MCF 10A (cell line): ENCODE measurements around the gene CYP2E1. TPM values are rescaled to one million over a fixed set of nuclear protein-coding genes. Genes with fewer than 3 reads are reported as not detected.
"Not testable (repeated sequence)": the region's sequence is repeated elsewhere in the genome, so short reads cannot be mapped to it uniquely, and the experiment has no call there.

ENCODE experiments used
- BruUV-seq: library from RNA; stranded (reverse); fragments of 400-500 nt; replicated peaks from 2 replicates; lab custom pipeline; 2021; lab: Mats Ljungman, UMichigan
- CTCF ChIA-PET: fragments of 300-600 bp; sonication (Branson Sonifier 250); formaldehyde crosslinking; extraction: SDS; loops from one replicate; lab custom pipeline; 2021; ENCODE audit warnings: antibody characterized with exemption, inconsistent platforms; lab: Yijun Ruan, JAX
- POLR2A ChIA-PET: fragments of 300-600, 350-650 bp; sonication (Branson Sonifier 250); formaldehyde crosslinking; extraction: SDS; loops from one replicate; lab custom pipeline; 2020; ENCODE audit warnings: antibody characterized with exemption, inconsistent platforms; lab: Yijun Ruan, JAX
- DNase-seq: peaks from one replicate; pipeline ENCODE4 v3.0.0-alpha.2; 2018; ENCODE audit not compliant: unreplicated experiment
- H3K27ac Mint-ChIP-seq: one replicate; pipeline ENCODE4 v1.8.0; 2022; ENCODE audit warnings: mild to moderate bottlenecking, low read depth, mixed read lengths; ENCODE audit not compliant: unreplicated experiment
- H3K27me3 Mint-ChIP-seq: one replicate; pipeline ENCODE4 v1.8.0; 2022; ENCODE audit warnings: mixed read lengths; ENCODE audit not compliant: insufficient read depth, unreplicated experiment
- H3K36me3 Mint-ChIP-seq: one replicate; pipeline ENCODE4 v1.8.0; 2022; ENCODE audit warnings: mild to moderate bottlenecking, moderate library complexity, mixed read lengths; ENCODE audit not compliant: insufficient read depth, unreplicated experiment
- H3K4me1 Mint-ChIP-seq: one replicate; pipeline ENCODE4 v1.8.0; 2022; ENCODE audit warnings: mixed read lengths; ENCODE audit not compliant: insufficient read depth, unreplicated experiment
- H3K4me3 Mint-ChIP-seq: one replicate; pipeline ENCODE4 v1.8.0; 2022; ENCODE audit warnings: mild to moderate bottlenecking, moderate library complexity, mixed read lengths; ENCODE audit not compliant: unreplicated experiment
- H3K9me3 Mint-ChIP-seq: one replicate; pipeline ENCODE4 v1.8.0; 2022; ENCODE audit warnings: mixed read lengths; ENCODE audit not compliant: unreplicated experiment
- CTCF ChIP-seq: fragments of 200-600 bp; IDR thresholded peaks from one replicate; pipeline ENCODE4 v1.8.0; 2022; ENCODE audit warnings: antibody characterized with exemption, mild to moderate bottlenecking; ENCODE audit not compliant: unreplicated experiment
- intact Hi-C: fragments of 100-400 bp; cut with micrococcal nuclease; formaldehyde crosslinking; loops from 2 replicates; pipeline ENCODE4 v1.14.1; 2022
- total RNA-seq: library from RNA; stranded (reverse); gene quantifications from 2 replicates; pipeline ENCODE4 v1.2.3, GENCODE V29; 2022

Gene CYP2E1
- total RNA-seq, 1 experiment from 2014 or later, result not detected

- H3K27me3 Mint-ChIP-seq, result no peaks in the 10 kb centered on the region
- peaks cover 2% of the 10 kb centered on the region for H3K9me3 Mint-ChIP-seq
- intact Hi-C loops, result no loop called here
- POLR2A ChIA-PET, result no interaction called here
- no peak for TF ChIP-seq CTCF
- CTCF ChIA-PET, result no interaction called here
- no peaks in the 10 kb centered on the region for H3K4me1 Mint-ChIP-seq
- no peaks in the 10 kb centered on the region for H3K36me3 Mint-ChIP-seq
- no TSS peak for BruUV-seq
- no peak overlapping the region for H3K27ac Mint-ChIP-seq
- no peak overlapping the region for H3K4me3 Mint-ChIP-seq
- no peak for DNase-seq
Observed at GRCh38 chr10:133567609-133568286, 40.6 kb downstream of the CYP2E1 start.

- no TSS peak for BruUV-seq
- no peak overlapping the region for H3K4me3 Mint-ChIP-seq
- POLR2A ChIA-PET, result no interaction called here
- peaks cover 7% of the 10 kb centered on the region for H3K9me3 Mint-ChIP-seq
- H3K4me1 Mint-ChIP-seq, result no peaks in the 10 kb centered on the region
- no peak for DNase-seq
- CTCF ChIA-PET, result no interaction called here
- intact Hi-C loops, result no loop called here
- no peaks in the 10 kb centered on the region for H3K36me3 Mint-ChIP-seq
- H3K27ac Mint-ChIP-seq, result no peak overlapping the region
- no peak for TF ChIP-seq CTCF
- no peaks in the 10 kb centered on the region for H3K27me3 Mint-ChIP-seq
Observed at GRCh38 chr10:133568287-133568614, 41.1 kb downstream of the CYP2E1 start.

GRCh38 chr10:133568831-133569527 is 41.8 kb downstream of the CYP2E1 start:
- DNase-seq, H3K27ac Mint-ChIP-seq, intact Hi-C loops, CTCF ChIA-PET, H3K4me3 Mint-ChIP-seq, POLR2A ChIA-PET, H3K4me1 Mint-ChIP-seq, H3K36me3 Mint-ChIP-seq, H3K27me3 Mint-ChIP-seq, BruUV-seq: not testable (repeated sequence)
- H3K9me3 Mint-ChIP-seq, result peaks cover 13% of the 10 kb centered on the region

DNA sequence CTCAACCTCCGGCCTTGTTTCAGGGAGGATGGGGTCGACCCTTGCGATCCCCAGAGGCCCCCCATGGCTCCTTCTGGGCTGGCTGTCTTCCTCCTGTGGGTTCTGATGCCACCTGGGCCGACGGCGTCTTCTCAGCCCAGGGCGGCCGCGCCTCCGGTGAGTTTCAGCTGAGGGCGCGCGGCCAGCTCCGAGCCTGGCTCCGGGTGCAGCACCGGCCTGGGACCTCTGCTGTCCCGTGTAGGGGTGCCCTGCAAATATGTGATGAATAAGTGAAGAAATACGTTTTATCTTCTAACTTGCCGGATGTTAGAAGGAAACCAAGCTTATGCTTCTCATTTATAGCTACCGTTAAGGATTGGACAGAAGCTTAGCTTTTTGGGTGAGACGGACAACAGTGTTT is 42.6 kb downstream of the CYP2E1 start:
- H3K4me3 Mint-ChIP-seq, H3K27ac Mint-ChIP-seq, intact Hi-C loops, H3K4me1 Mint-ChIP-seq, BruUV-seq, DNase-seq, CTCF ChIA-PET, H3K27me3 Mint-ChIP-seq, POLR2A ChIA-PET, H3K36me3 Mint-ChIP-seq: not testable (repeated sequence)
- peaks cover 13% of the 10 kb centered on the region for H3K9me3 Mint-ChIP-seq

DNA sequence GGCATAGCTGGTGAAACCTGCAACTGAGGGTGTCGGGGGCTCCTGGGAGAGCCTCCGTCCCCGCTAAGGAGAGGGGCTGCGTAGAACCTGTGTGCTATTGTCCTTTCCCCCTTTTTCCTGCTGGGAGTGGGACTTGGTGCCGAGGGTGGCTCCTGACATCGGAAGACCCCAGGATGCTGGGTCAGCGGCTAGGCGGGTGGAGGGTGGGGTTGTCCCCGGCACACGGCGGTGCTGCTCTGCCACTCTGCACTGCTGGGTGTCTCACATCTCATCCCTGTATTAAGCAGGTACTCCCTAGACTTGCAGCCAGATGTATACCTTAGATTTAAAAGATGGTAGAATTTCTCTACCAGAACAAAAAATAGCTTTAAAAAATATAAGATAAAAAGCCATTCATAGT is 44.9 kb downstream of the CYP2E1 start:
- intact Hi-C loops, H3K27me3 Mint-ChIP-seq, DNase-seq, H3K27ac Mint-ChIP-seq, BruUV-seq, POLR2A ChIA-PET, H3K4me3 Mint-ChIP-seq, H3K4me1 Mint-ChIP-seq, H3K36me3 Mint-ChIP-seq, CTCF ChIA-PET: not testable (repeated sequence)
- peaks cover 13% of the 10 kb centered on the region for H3K9me3 Mint-ChIP-seq

GRCh38 chr10:133573460-133573859 is 46.3 kb downstream of the CYP2E1 start:
- H3K9me3 Mint-ChIP-seq, result peaks cover 13% of the 10 kb centered on the region
- H3K27me3 Mint-ChIP-seq, BruUV-seq, H3K4me1 Mint-ChIP-seq, H3K27ac Mint-ChIP-seq, H3K4me3 Mint-ChIP-seq, intact Hi-C loops, DNase-seq, H3K36me3 Mint-ChIP-seq: not testable (repeated sequence)
- ChIA-PET CTCF (interaction anchor here (0.6 to 1.8 kb wide), 2 partner anchors 136 to 244 kb away, joined by 3 to 12 read pairs; no protein-coding TSS in a partner anchor), POLR2A (interaction anchor here (0.7 to 1.2 kb wide), 2 partner anchors 144 to 152 kb away, joined by 3 read pairs; no protein-coding TSS in a partner anchor)

GRCh38 chr10:133577037-133577436 is 49.9 kb downstream of the CYP2E1 start:
- H3K36me3 Mint-ChIP-seq, BruUV-seq, POLR2A ChIA-PET, H3K4me1 Mint-ChIP-seq, intact Hi-C loops, H3K4me3 Mint-ChIP-seq, H3K27me3 Mint-ChIP-seq, DNase-seq, CTCF ChIA-PET, H3K27ac Mint-ChIP-seq: not testable (repeated sequence)
- H3K9me3 Mint-ChIP-seq, result peaks cover 25% of the 10 kb centered on the region
